Activated CD4-positive, alpha-beta T cell treated with anti-CD3 and anti-CD28 coated beads for 4 hours (primary cell): ENCODE results near the gene TMEM273.
"Not testable (repeated sequence)": the region's sequence is repeated elsewhere in the genome, so short reads cannot be mapped to it uniquely, and the experiment has no call there.

ENCODE experiments used
- DNase-seq, 2 donors: peaks; one replicate each; pipeline ENCODE4 v3.0.0-alpha.2; 2020

Gene TMEM273

GRCh38 chr10:49204119-49204518 lies 15.9 kb upstream of the TMEM273 start:
- no peak for DNase-seq

GRCh38 chr10:49202266-49202665 lies 14.1 kb upstream of the TMEM273 start:
- DNase-seq, result no peak

GRCh38 chr10:49200854-49201253 lies 12.7 kb upstream of the TMEM273 start:
- no peak for DNase-seq

GRCh38 chr10:49197171-49197570 lies 9.0 kb upstream of the TMEM273 start:
- DNase-seq, result no peak

GRCh38 chr10:49195864-49196263 lies 7.7 kb upstream of the TMEM273 start:
- not testable (repeated sequence) for DNase-seq

- DNase-seq, result no peak
Measured at GRCh38 chr10:49194212-49194920, 6.2 kb upstream of the TMEM273 start.

GRCh38 chr10:49191349-49191748 lies 3.2 kb upstream of the TMEM273 start:
- DNase-seq, result no peak

- no peak for DNase-seq
Measured at GRCh38 chr10:49189422-49189821, 1.2 kb upstream of the TMEM273 start.

- DNase-seq, result no peak
Measured at GRCh38 chr10:49187044-49187484, 1.1 kb downstream of the TMEM273 start.

- no peak for DNase-seq
Measured at GRCh38 chr10:49186613-49187012, 1.6 kb downstream of the TMEM273 start.

GRCh38 chr10:49185213-49185612 lies 3.0 kb downstream of the TMEM273 start:
- no peak for DNase-seq

- no peak for DNase-seq
Measured at GRCh38 chr10:49184642-49185111, 3.5 kb downstream of the TMEM273 start.

GRCh38 chr10:49183596-49184542 lies 4.3 kb downstream of the TMEM273 start:
- no peak for DNase-seq

- DNase-seq, result no peak
Measured at GRCh38 chr10:49182776-49183175, 5.4 kb downstream of the TMEM273 start.

GRCh38 chr10:49180444-49180860 lies 7.7 kb downstream of the TMEM273 start:
- DNase-seq, result no peak

GRCh38 chr10:49179699-49180443 lies 8.3 kb downstream of the TMEM273 start:
- no peak for DNase-seq

GRCh38 chr10:49178489-49179471 lies 9.4 kb downstream of the TMEM273 start:
- DNase-seq, result no peak

GRCh38 chr10:49177391-49178355 lies 10.5 kb downstream of the TMEM273 start:
- DNase-seq, result peak; percentile 48 to 53

GRCh38 chr10:49176310-49177268 lies 11.6 kb downstream of the TMEM273 start:
- DNase-seq, result no peak
